Loucy (cell line): ENCODE results near the gene MANEAL.

ENCODE experiments used
- H2AFZ ChIP-seq: fragments of 200-600 bp; sonication (generic); 2 replicates; pipeline ENCODE4 v1.6.0; 2016; ENCODE audit warnings: antibody characterized with exemption, mild to moderate bottlenecking, low read length, moderate library complexity
- H3F3A ChIP-seq: fragments of 200-600 bp; 2 replicates; pipeline ENCODE4 v1.6.0; 2016; ENCODE audit warnings: antibody characterized with exemption, low read depth, mild to moderate bottlenecking
- H3K27me3 ChIP-seq: fragments of 200-600 bp; sonication (generic); 2 replicates; pipeline ENCODE4 v1.6.1; 2014; ENCODE audit warnings: low read length, mild to moderate bottlenecking; ENCODE audit not compliant: insufficient read depth, poor library complexity, severe bottlenecking
- H3K36me3 ChIP-seq: fragments of 200-600 bp; sonication (generic); 2 replicates; pipeline ENCODE4 v1.6.1; 2016; ENCODE audit warnings: low read length; ENCODE audit not compliant: insufficient read depth
- H3K4me1 ChIP-seq: fragments of 200-600 bp; sonication (generic); 2 replicates; pipeline ENCODE4 v1.5.1; 2014; ENCODE audit warnings: low read length, mild to moderate bottlenecking; ENCODE audit not compliant: insufficient read depth, poor library complexity, severe bottlenecking
- H3K4me2 ChIP-seq: fragments of 200-600 bp; sonication (generic); 2 replicates; pipeline ENCODE4 v1.6.0; 2014; ENCODE audit warnings: antibody characterized with exemption, low read length, low read depth, mild to moderate bottlenecking; ENCODE audit not compliant: poor library complexity, severe bottlenecking
- H3K4me3 ChIP-seq: fragments of 200-600 bp; sonication (generic); 2 replicates; pipeline ENCODE4 v1.5.1; 2014; ENCODE audit warnings: low read length, mild to moderate bottlenecking, mixed read lengths; ENCODE audit not compliant: poor library complexity, severe bottlenecking
- H3K79me2 ChIP-seq: fragments of 200-600 bp; sonication (generic); 2 replicates; pipeline ENCODE4 v1.6.1; 2014; ENCODE audit warnings: low read length; ENCODE audit not compliant: insufficient read depth
- H3K9ac ChIP-seq: fragments of 200-600 bp; sonication (generic); 2 replicates; pipeline ENCODE4 v1.6.0; 2014; ENCODE audit warnings: mild to moderate bottlenecking, low read depth, low read length, moderate library complexity; ENCODE audit not compliant: poor library complexity, severe bottlenecking
- H3K9me2 ChIP-seq: fragments of 200-600 bp; sonication (generic); replicated peaks from 2 replicates; pipeline ENCODE4 v1.6.1; 2016; ENCODE audit warnings: low read depth, low read length, mixed read lengths
- H3K9me3 ChIP-seq: fragments of 200-600 bp; sonication (generic); 2 replicates; pipeline ENCODE4 v1.6.1; 2014; ENCODE audit warnings: mild to moderate bottlenecking, antibody characterized with exemption, low read length, low read depth; ENCODE audit not compliant: insufficient read depth
- H4K20me1 ChIP-seq: fragments of 200-600 bp; sonication (generic); 2 replicates; pipeline ENCODE4 v1.6.0; 2014; ENCODE audit warnings: antibody characterized with exemption, low read length, mild to moderate bottlenecking; ENCODE audit not compliant: insufficient read depth, poor library complexity, severe bottlenecking
- EZH2phosphoT487 ChIP-seq: fragments of 200-600 bp; IDR thresholded peaks from 2 replicates; pipeline ENCODE4 v1.6.1; 2018; ENCODE audit warnings: antibody characterized with exemption, mild to moderate bottlenecking, moderate library complexity, borderline replicate concordance
- TF ChIP-seq, protein P1 (sequence below): fragments of 200-600 bp; sonication (generic); conservative IDR thresholded peaks from 2 replicates; pipeline ENCODE4 v1.5.1; 2014; ENCODE audit warnings: mild to moderate bottlenecking, antibody characterized with exemption, low read length

Gene MANEAL

DNA sequence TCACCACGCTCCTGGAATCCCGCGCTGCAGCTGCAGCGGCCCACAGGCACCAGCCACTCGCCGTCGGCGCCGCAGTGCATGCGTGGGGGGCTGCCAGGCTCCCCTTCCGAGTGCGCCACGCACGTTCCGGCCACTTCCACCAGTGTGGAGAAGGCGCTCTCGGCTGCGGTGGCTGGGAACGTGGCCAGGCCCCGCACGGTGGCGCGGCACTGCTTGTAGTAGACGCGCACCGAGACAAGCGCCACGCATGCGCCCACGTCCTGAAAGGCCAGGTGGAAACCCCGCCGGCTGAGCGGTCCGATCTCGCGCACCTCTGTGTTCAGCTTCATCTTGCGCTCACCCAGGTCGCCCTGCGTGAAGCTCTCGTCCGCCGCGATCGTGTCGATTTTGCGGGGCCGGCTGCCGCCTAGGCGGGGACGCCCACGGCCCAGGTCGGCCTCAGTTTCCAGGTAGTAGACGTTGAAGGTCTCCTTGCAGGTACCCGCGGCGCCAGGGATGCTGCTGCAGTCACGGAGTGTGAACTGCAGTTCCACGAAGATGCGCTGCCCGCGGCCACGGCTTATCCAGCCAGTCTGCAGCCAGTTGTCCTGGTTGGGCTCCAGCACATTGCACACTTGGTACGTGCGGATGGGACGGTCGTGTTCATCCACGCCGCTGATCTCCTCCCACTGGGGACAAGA is 32.1 kb upstream of the MANEAL start:
- TF ChIP-seq, protein P1, sequence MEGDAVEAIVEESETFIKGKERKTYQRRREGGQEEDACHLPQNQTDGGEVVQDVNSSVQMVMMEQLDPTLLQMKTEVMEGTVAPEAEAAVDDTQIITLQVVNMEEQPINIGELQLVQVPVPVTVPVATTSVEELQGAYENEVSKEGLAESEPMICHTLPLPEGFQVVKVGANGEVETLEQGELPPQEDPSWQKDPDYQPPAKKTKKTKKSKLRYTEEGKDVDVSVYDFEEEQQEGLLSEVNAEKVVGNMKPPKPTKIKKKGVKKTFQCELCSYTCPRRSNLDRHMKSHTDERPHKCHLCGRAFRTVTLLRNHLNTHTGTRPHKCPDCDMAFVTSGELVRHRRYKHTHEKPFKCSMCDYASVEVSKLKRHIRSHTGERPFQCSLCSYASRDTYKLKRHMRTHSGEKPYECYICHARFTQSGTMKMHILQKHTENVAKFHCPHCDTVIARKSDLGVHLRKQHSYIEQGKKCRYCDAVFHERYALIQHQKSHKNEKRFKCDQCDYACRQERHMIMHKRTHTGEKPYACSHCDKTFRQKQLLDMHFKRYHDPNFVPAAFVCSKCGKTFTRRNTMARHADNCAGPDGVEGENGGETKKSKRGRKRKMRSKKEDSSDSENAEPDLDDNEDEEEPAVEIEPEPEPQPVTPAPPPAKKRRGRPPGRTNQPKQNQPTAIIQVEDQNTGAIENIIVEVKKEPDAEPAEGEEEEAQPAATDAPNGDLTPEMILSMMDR = no peak
- no peak for TF ChIP-seq EZH2phosphoT487
- Histone ChIP-seq H3K36me3 (no peaks in the 10 kb centered on the region), H3K4me3 (no peak overlapping the region), H3K4me2 (no peak overlapping the region), H3K9me3 (no peaks in the 10 kb centered on the region), H3K79me2 (no peaks in the 10 kb centered on the region), H3K9ac (no peak overlapping the region), H4K20me1 (no peaks in the 10 kb centered on the region), H3K27me3 (no peaks in the 10 kb centered on the region), H2AFZ (no peak overlapping the region), H3K4me1 (no peaks in the 10 kb centered on the region), H3F3A (no peaks in the 10 kb centered on the region), H3K9me2 (no peaks in the 10 kb centered on the region)

DNA sequence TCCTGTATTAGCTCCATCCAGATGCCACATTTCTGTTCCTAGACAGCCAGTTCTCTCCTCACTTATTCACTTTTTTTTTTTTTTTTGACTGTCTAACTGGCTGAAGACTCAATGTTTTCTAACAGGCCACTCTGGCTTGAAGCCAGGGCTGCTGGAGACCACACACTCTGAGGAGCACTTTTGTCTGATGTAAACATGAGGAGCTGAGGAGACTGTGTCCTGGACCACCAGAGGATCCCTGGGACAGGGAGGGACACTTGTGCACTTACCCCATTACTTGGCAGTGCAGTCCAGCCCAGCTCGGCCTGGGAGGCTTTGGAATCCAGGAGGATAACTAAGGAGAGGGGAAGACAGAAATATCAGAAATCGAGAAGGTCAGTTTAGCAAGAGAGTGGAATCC is 31.1 kb upstream of the MANEAL start:
- Histone ChIP-seq H3K4me1 (no peaks in the 10 kb centered on the region), H3K9me2 (no peaks in the 10 kb centered on the region), H2AFZ (no peak overlapping the region), H3K79me2 (no peaks in the 10 kb centered on the region), H3K4me3 (no peak overlapping the region), H3K36me3 (no peaks in the 10 kb centered on the region), H3K9ac (no peak overlapping the region), H3F3A (no peaks in the 10 kb centered on the region), H3K9me3 (no peaks in the 10 kb centered on the region), H4K20me1 (no peaks in the 10 kb centered on the region), H3K27me3 (no peaks in the 10 kb centered on the region), H3K4me2 (no peak overlapping the region)
- TF ChIP-seq EZH2phosphoT487 = no peak
- TF ChIP-seq, protein P1 = no peak

DNA sequence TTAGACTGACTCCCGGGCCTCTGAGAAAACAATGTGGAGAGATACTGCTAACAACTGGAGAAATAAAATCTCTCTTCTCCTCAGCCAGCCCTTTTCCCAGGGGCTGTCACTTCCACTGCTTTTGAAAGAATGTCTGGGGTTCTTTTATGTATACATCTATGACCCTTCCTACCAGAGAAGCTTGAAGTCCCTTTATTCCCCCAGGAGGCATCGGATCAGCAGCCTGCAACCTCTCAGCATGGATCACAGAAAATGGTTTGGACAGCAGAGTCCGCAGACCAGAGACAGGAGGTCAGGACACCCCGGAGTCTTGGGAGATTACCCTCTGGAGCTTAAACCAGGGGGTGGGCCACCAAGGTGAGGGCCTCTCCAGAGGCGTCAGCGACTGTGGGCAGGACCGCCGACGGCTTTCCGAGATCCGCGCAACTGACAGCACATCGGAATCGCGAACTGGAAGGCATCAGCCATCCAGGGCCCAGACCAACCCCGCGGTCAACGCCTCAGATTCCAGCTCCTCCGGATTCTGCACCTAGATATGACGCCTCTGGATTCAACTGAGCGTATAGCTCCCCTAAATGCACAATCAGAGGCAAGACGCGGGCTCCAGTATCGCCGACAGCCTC is 29.7 kb upstream of the MANEAL start:
- Histone ChIP-seq H4K20me1 (no peaks in the 10 kb centered on the region), H3K9me2 (no peaks in the 10 kb centered on the region), H3K4me1 (no peaks in the 10 kb centered on the region), H2AFZ (no peak overlapping the region), H3K4me3 (no peak overlapping the region), H3K4me2 (no peak overlapping the region), H3F3A (no peaks in the 10 kb centered on the region), H3K36me3 (no peaks in the 10 kb centered on the region), H3K9me3 (no peaks in the 10 kb centered on the region), H3K27me3 (no peaks in the 10 kb centered on the region), H3K79me2 (no peaks in the 10 kb centered on the region), H3K9ac (no peak overlapping the region)
- TF ChIP-seq, protein P1 = no peak
- TF ChIP-seq EZH2phosphoT487 = no peak
